Breast epithelium (tissue), 3 donors: ENCODE data around the gene VPS29.

Experiments used
- POLR2A ChIP-seq: fragments of 450-650 bp; IDR thresholded peaks from one replicate; pipeline ENCODE4 v1.6.1; 2016; ENCODE audit warnings: antibody characterized with exemption, mild to moderate bottlenecking, moderate library complexity
- TF ChIP-seq, protein P1 (sequence below), 3 donors: fragments of 450-650 bp; IDR thresholded peaks; one replicate each; pipeline ENCODE4 v1.5.1; 2016 to 2017; ENCODE audit warnings: antibody characterized with exemption in 3 of 3, mild to moderate bottlenecking in 3 of 3, moderate library complexity in 3 of 3

DNA sequence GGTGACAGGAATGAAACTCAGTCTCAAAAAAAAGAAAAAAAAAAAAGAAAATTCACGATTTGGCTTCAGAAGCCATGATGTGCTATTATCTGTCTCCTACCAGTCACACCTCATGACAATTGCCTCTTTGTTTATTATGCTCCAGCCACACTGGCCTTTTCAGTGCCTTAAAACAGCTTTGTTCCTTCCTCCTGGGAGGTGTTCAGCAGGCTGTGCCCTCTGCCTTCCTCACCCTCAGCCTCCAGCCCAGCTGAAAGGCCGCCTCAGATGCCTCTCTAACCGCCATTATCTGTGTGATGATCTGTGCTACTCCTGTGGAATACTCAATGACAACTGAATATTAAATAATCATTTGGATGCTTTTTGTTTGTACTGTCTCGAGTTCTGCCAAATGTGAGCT lies 43.2 kb downstream of the VPS29 start:
- TF ChIP-seq POLR2A = no peak
- TF ChIP-seq, protein P1, sequence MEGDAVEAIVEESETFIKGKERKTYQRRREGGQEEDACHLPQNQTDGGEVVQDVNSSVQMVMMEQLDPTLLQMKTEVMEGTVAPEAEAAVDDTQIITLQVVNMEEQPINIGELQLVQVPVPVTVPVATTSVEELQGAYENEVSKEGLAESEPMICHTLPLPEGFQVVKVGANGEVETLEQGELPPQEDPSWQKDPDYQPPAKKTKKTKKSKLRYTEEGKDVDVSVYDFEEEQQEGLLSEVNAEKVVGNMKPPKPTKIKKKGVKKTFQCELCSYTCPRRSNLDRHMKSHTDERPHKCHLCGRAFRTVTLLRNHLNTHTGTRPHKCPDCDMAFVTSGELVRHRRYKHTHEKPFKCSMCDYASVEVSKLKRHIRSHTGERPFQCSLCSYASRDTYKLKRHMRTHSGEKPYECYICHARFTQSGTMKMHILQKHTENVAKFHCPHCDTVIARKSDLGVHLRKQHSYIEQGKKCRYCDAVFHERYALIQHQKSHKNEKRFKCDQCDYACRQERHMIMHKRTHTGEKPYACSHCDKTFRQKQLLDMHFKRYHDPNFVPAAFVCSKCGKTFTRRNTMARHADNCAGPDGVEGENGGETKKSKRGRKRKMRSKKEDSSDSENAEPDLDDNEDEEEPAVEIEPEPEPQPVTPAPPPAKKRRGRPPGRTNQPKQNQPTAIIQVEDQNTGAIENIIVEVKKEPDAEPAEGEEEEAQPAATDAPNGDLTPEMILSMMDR (IDR thresholded peaks at IDR 0.05) = no peak
